Uterus (tissue), 2 donors: ENCODE results near the gene ADARB1.

Source experiments
- CTCF ChIP-seq, 4 experiments: fragments of 200-600 bp in 2 of 4; fragments of 450-650 bp in 2 of 4; sonication (generic) in 2 of 4; IDR thresholded peaks; one replicate each; pipeline ENCODE4 v1.5.1; 2016 to 2019; ENCODE audit warnings: antibody characterized with exemption in 4 of 4, mild to moderate bottlenecking in 2 of 4, moderate library complexity in 1 of 4
- POLR2A ChIP-seq, 2 donors: fragments of 450-650 bp; IDR thresholded peaks; one replicate each; pipeline ENCODE4 v1.6.1; 2016; ENCODE audit warnings: antibody characterized with exemption in 2 of 2, mild to moderate bottlenecking in 1 of 2, moderate library complexity in 1 of 2

DNA sequence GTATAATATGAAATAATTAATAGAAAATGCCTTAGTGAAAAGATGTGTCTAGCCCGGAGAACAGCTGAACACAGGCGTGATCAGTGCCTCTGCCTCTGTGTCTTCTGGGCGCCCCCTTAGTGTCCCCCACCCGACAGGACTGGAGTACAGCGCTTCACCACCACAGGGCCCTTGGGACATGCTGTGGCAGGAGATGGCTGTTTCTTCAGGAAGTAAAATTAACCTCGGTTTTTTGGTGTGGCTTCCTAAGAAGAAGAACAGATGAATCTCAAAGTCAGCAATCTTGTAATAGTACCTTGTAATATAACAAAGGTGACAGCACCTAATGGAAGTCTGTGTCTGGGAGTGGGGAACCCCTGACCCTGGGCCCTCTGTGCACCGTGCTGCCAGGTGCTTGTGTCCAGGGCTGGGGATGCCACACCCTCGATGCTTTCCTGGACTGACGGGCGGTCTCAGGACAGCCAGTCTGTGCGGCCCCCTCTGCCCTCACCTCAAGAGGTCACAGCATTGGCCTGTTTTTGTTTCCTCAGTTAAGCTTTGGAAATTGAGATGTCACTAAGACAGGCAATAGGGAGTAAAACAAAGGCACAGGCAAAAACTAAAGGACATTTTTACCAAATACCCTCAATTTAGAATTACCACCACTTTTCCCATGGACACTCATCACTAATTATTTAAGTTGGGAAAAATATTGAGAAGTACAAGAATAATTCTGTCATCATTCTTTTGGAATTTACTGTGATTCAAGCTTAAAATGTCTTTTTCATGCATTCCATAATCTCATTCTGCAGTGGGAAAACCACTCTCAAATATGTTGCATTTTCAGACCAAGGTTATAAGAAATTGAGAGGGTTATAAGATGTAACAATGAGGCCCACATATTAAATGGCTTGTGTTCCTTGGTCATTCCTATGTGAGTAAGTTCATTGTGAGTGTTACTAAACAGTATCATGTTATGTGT is 79.3 kb downstream of the ADARB1 start:
- TF ChIP-seq CTCF (IDR thresholded peaks at IDR 0.05) (no peak), POLR2A (IDR thresholded peaks at IDR 0.05) (no peak)
